ENCODE measurements around the gene DHX35.

The DHX35 gene

GRCh38 chr20:38946836-38947235 lies 15.3 kb upstream of the DHX35 start:
- ATAC-seq, result no peak
- TF ChIP-seq ESRRG (CRISPR knock-in tag; IDR thresholded peaks at IDR 0.05) (no peak), CSRNP3 (CRISPR knock-in tag; IDR thresholded peaks at IDR 0.05) (no peak), SNAI2 (CRISPR knock-in tag; IDR thresholded peaks at IDR 0.05) (no peak), POU6F1 (CRISPR knock-in tag; IDR thresholded peaks at IDR 0.05; ENCODE audit: borderline replicate concordance, low read depth) (no peak), ZNF8 (CRISPR knock-in tag; IDR thresholded peaks at IDR 0.05) (no peak), ZFP30 (CRISPR knock-in tag; IDR thresholded peaks at IDR 0.05) (no peak), ZC3H10 (CRISPR knock-in tag; IDR thresholded peaks at IDR 0.05) (no peak), ZFP3 (CRISPR knock-in tag; IDR thresholded peaks at IDR 0.05) (no peak), CSDC2 (CRISPR knock-in tag; IDR thresholded peaks at IDR 0.05) (no peak), GLIS3 (CRISPR knock-in tag; IDR thresholded peaks at IDR 0.05) (no peak), ARNTL (CRISPR knock-in tag; IDR thresholded peaks at IDR 0.05; ENCODE audit: borderline replicate concordance, low read depth) (no peak), TCF4 (CRISPR knock-in tag; IDR thresholded peaks at IDR 0.05; ENCODE audit: borderline replicate concordance) (no peak), TSHZ2 (CRISPR knock-in tag; IDR thresholded peaks at IDR 0.05) (no peak), TOX (CRISPR knock-in tag; IDR thresholded peaks at IDR 0.05; ENCODE audit: borderline replicate concordance) (no peak), BACH2 (CRISPR knock-in tag; IDR thresholded peaks at IDR 0.05; ENCODE audit: borderline replicate concordance) (no peak), RARB (CRISPR knock-in tag; IDR thresholded peaks at IDR 0.05) (no peak), PATZ1 (CRISPR knock-in tag; IDR thresholded peaks at IDR 0.05; ENCODE audit: borderline replicate concordance) (no peak), OSR1 (CRISPR knock-in tag; IDR thresholded peaks at IDR 0.05) (no peak), ZNF70 (CRISPR knock-in tag; IDR thresholded peaks at IDR 0.05) (no peak)

GRCh38 chr20:38947931-38948362 lies 14.2 kb upstream of the DHX35 start:
- no peak for ATAC-seq
- TF ChIP-seq PATZ1 (CRISPR knock-in tag; IDR thresholded peaks at IDR 0.05; ENCODE audit: borderline replicate concordance) (no peak), BACH2 (CRISPR knock-in tag; IDR thresholded peaks at IDR 0.05; ENCODE audit: borderline replicate concordance) (no peak), CREB5 (CRISPR knock-in tag; IDR thresholded peaks at IDR 0.05; ENCODE audit: low read depth) (no peak), TOX (CRISPR knock-in tag; IDR thresholded peaks at IDR 0.05; ENCODE audit: borderline replicate concordance) (no peak), TSHZ2 (CRISPR knock-in tag; IDR thresholded peaks at IDR 0.05) (no peak), ISL1 (CRISPR knock-in tag; IDR thresholded peaks at IDR 0.05) (no peak), CSDC2 (CRISPR knock-in tag; IDR thresholded peaks at IDR 0.05) (no peak), ZC3H10 (CRISPR knock-in tag; IDR thresholded peaks at IDR 0.05) (no peak)
